Measurements from ENCODE around the gene CELF4. TPM values are rescaled to one million over a fixed set of nuclear protein-coding genes. Genes with fewer than 3 reads are reported as not detected.

CELF4 gene
- total RNA-seq, 1 experiment from 2014 or later = not detected

- BruUV-seq (replicated peaks) = no TSS peak
- Histone ChIP-seq H3K36me3 (ENCODE audit: control insufficient read depth, insufficient read depth, low read length) (no peaks in the 10 kb centered on the region), H3K27ac (ENCODE audit: low read length) (no peak overlapping the region), H3K4me3 (ENCODE audit: low read depth in 2 of 2, low read length in 2 of 2) (no peak overlapping the region), H3K9me3 (ENCODE audit: control insufficient read depth, insufficient read depth, low read depth, low read length) (no peaks in the 10 kb centered on the region), H3K4me1 (ENCODE audit: control insufficient read depth, insufficient read depth, low read length) (no peaks in the 10 kb centered on the region), H3K27me3 (ENCODE audit: control insufficient read depth, insufficient read depth, low read length) (peaks cover 1% of the 10 kb centered on the region; the same call in 1 of the 2 replicates)
- in situ Hi-C loops (cut with HindIII; ENCODE audit: low pct_unique_long_range_greater_than_20kb, low sequenced_read_pairs) = no loop called here
- ChIA-PET POLR2A (no interaction called here), CTCF (no interaction called here)
- DNase-seq (ENCODE audit: low read depth, low spot score) = no peak
- no peak for ATAC-seq
- TF ChIP-seq POLR2AphosphoS5 (IDR thresholded peaks at IDR 0.05; ENCODE audit: low read depth, low read length) = no peak
- no peak for TF ChIP-seq CTCF (IDR thresholded peaks at IDR 0.05)
- TF ChIP-seq SIN3A (IDR thresholded peaks at IDR 0.05; ENCODE audit: borderline replicate concordance, insufficient read depth, low read depth, low read length) = no peak
- no peak for TF ChIP-seq TCF7L2 (IDR thresholded peaks at IDR 0.05; ENCODE audit: low read depth, low read length)
- no peak for TF ChIP-seq REST (IDR thresholded peaks at IDR 0.05; ENCODE audit: insufficient read depth in 1 of 2, low read depth in 2 of 2, low read length in 1 of 2)
- intact Hi-C loops (cut with micrococcal nuclease; ENCODE audit: unreplicated experiment) = no loop called here
These were observed 18.3 kb downstream of the CELF4 start for GRCh38 chr18:37547196-37547827.

GRCh38 chr18:37546651-37547050, 18.9 kb downstream of the CELF4 start:
- intact Hi-C loops (cut with micrococcal nuclease; ENCODE audit: unreplicated experiment) (no loop called here), in situ Hi-C loops (cut with HindIII; ENCODE audit: low pct_unique_long_range_greater_than_20kb, low sequenced_read_pairs) (no loop called here)
- DNase-seq (ENCODE audit: low read depth, low spot score) (no peak), ATAC-seq (no peak)
- no peak overlapping the region for H3K27ac ChIP-seq (ENCODE audit: low read length)
- H3K27me3 ChIP-seq (ENCODE audit: control insufficient read depth, insufficient read depth, low read length) = peaks cover 2% of the 10 kb centered on the region; the same call in 1 of the 2 replicates
- H3K9me3 ChIP-seq (ENCODE audit: control insufficient read depth, insufficient read depth, low read depth, low read length) = no peaks in the 10 kb centered on the region
- ChIA-PET POLR2A (no interaction called here), CTCF (no interaction called here)
- no peak overlapping the region for H3K4me3 ChIP-seq (ENCODE audit: low read depth in 2 of 2, low read length in 2 of 2)
- no TSS peak for BruUV-seq (replicated peaks)
- TF ChIP-seq CTCF (IDR thresholded peaks at IDR 0.05) = no peak
- no peaks in the 10 kb centered on the region for H3K36me3 ChIP-seq (ENCODE audit: control insufficient read depth, insufficient read depth, low read length)
- no peaks in the 10 kb centered on the region for H3K4me1 ChIP-seq (ENCODE audit: control insufficient read depth, insufficient read depth, low read length)
